ENCODE results near the gene TRIM40. TPM values are rescaled to one million over a fixed set of nuclear protein-coding genes. Genes with fewer than 3 reads are reported as not detected.

Gene TRIM40
- total RNA-seq, 1 experiment from 2014 or later = not detected

GRCh38 chr6:30154061-30154460, 18.1 kb downstream of the TRIM40 start:
- ChIA-PET CTCF (interaction anchor here (0.8 to 1.0 kb wide), 3 partner anchors 26 to 65 kb away, joined by 3 to 4 read pairs (median 3); no protein-coding TSS in a partner anchor), POLR2A (no interaction called here)
- TF ChIP-seq REST (IDR thresholded peaks at IDR 0.05; ENCODE audit: insufficient read depth in 1 of 2, low read depth in 2 of 2, low read length in 1 of 2) = no peak
- TF ChIP-seq POLR2AphosphoS5 (IDR thresholded peaks at IDR 0.05; ENCODE audit: low read depth, low read length) = no peak
- no peak for TF ChIP-seq SIN3A (IDR thresholded peaks at IDR 0.05; ENCODE audit: borderline replicate concordance, insufficient read depth, low read depth, low read length)
- no peak for TF ChIP-seq TCF7L2 (IDR thresholded peaks at IDR 0.05; ENCODE audit: low read depth, low read length)
- TF ChIP-seq CTCF (IDR thresholded peaks at IDR 0.05) = no peak
- intact Hi-C loops (cut with micrococcal nuclease; ENCODE audit: unreplicated experiment) (no loop called here), in situ Hi-C loops (cut with HindIII; ENCODE audit: low pct_unique_long_range_greater_than_20kb, low sequenced_read_pairs) (no loop called here)
- H3K36me3 ChIP-seq (ENCODE audit: control insufficient read depth, insufficient read depth, low read length) = no peaks in the 10 kb centered on the region
- no peaks in the 10 kb centered on the region for H3K4me1 ChIP-seq (ENCODE audit: control insufficient read depth, insufficient read depth, low read length)
- no peaks in the 10 kb centered on the region for H3K9me3 ChIP-seq (ENCODE audit: control insufficient read depth, insufficient read depth, low read depth, low read length)
- no TSS peak for BruUV-seq (replicated peaks)
- H3K27ac ChIP-seq (ENCODE audit: low read length) = no peak overlapping the region
- no peak for DNase-seq (ENCODE audit: low read depth, low spot score)
- no peak overlapping the region for H3K4me3 ChIP-seq (ENCODE audit: low read depth in 2 of 2, low read length in 2 of 2)
- ATAC-seq = no peak
- H3K27me3 ChIP-seq (ENCODE audit: control insufficient read depth, insufficient read depth, low read length) = peaks cover 14% of the 10 kb centered on the region

- BruUV-seq (replicated peaks) = no TSS peak
- no peak overlapping the region for H3K27ac ChIP-seq (ENCODE audit: low read length)
- peaks cover 14% of the 10 kb centered on the region for H3K27me3 ChIP-seq (ENCODE audit: control insufficient read depth, insufficient read depth, low read length)
- no peaks in the 10 kb centered on the region for H3K36me3 ChIP-seq (ENCODE audit: control insufficient read depth, insufficient read depth, low read length)
- no peaks in the 10 kb centered on the region for H3K9me3 ChIP-seq (ENCODE audit: control insufficient read depth, insufficient read depth, low read depth, low read length)
- H3K4me3 ChIP-seq (ENCODE audit: low read depth in 2 of 2, low read length in 2 of 2) = no peak overlapping the region
- no peak for TF ChIP-seq TCF7L2 (IDR thresholded peaks at IDR 0.05; ENCODE audit: low read depth, low read length)
- no peak for TF ChIP-seq SIN3A (IDR thresholded peaks at IDR 0.05; ENCODE audit: borderline replicate concordance, insufficient read depth, low read depth, low read length)
- no peak for TF ChIP-seq POLR2AphosphoS5 (IDR thresholded peaks at IDR 0.05; ENCODE audit: low read depth, low read length)
- no peak for TF ChIP-seq CTCF (IDR thresholded peaks at IDR 0.05)
- TF ChIP-seq REST (IDR thresholded peaks at IDR 0.05; ENCODE audit: insufficient read depth in 1 of 2, low read depth in 2 of 2, low read length in 1 of 2) = no peak
- ChIA-PET CTCF (interaction anchor here (0.8 to 1.0 kb wide), 2 partner anchors 27 to 64 kb away, joined by 3 to 4 read pairs; no protein-coding TSS in a partner anchor), POLR2A (no interaction called here)
- H3K4me1 ChIP-seq (ENCODE audit: control insufficient read depth, insufficient read depth, low read length) = no peaks in the 10 kb centered on the region
- in situ Hi-C loops (cut with HindIII; ENCODE audit: low pct_unique_long_range_greater_than_20kb, low sequenced_read_pairs) (no loop called here), intact Hi-C loops (cut with micrococcal nuclease; ENCODE audit: unreplicated experiment) (no loop called here)
- peak; percentile 63; the same call in 1 of the 2 replicates for ATAC-seq
- no peak for DNase-seq (ENCODE audit: low read depth, low spot score)
Measured at GRCh38 chr6:30154709-30155519, 19.0 kb downstream of the TRIM40 start.

Data from Panc1 (cell line).